ENCODE results near the gene ARL15. TPM values are rescaled to one million over a fixed set of nuclear protein-coding genes. Genes with fewer than 3 reads are reported as not detected.

Gene ARL15
- total RNA-seq, 1 experiment from 2014 or later = 13.0 TPM

DNA sequence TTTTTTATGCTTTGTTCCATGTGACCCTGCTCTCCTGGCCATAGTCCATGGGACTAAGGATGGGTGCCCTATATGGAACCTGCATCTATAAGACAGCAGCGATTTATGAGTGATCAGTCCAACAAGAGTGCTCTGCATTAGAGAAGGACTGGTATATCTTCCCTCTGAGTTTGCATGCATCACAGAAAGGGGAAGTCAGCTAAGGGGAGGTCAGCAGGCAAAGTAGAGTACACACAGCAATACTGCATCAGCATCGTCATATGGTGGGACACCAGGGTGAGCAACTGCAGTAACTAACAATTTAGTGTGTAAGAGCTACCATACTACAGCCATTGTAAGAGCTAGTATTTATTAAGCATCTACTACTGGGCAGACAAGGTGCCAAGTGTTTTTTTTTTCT lies 438.6 kb downstream of the ARL15 start:
- H3K9me3 Mint-ChIP-seq = peaks cover 14 to 19% of the 10 kb centered on the region in 2 experiments
- Histone ChIP-seq H2BK120ac (ENCODE audit: low read depth, low read length, poor library complexity, severe bottlenecking) (no peak overlapping the region), H2BK20ac (ENCODE audit: low read depth, low read length, poor library complexity, severe bottlenecking) (no peak overlapping the region), H3K4me1 (ENCODE audit: insufficient read depth, low read length) (no peaks in the 10 kb centered on the region), H3K56ac (ENCODE audit: insufficient read length, low read depth, low read length) (no peak overlapping the region), H4K8ac (replicated peaks; ENCODE audit: insufficient read length, low read depth, low read length) (no peak overlapping the region), H3K79me2 (ENCODE audit: insufficient read depth, low read length) (no peaks in the 10 kb centered on the region), H3K4me2 (ENCODE audit: insufficient read depth, insufficient read length, low read length) (no peak overlapping the region), H3K27ac (ENCODE audit: insufficient read length, low read depth, low read length) (no peak overlapping the region), H3K79me1 (ENCODE audit: insufficient read depth, low read depth, low read length, poor library complexity, severe bottlenecking) (no peaks in the 10 kb centered on the region), H2BK12ac (ENCODE audit: insufficient read length, low read depth, low read length) (no peak overlapping the region), H3K27me3 (ENCODE audit: insufficient read depth, low read length) (no peaks in the 10 kb centered on the region), H4K5ac (ENCODE audit: insufficient read length, low read depth, low read length) (no peak overlapping the region), H4K20me1 (ENCODE audit: control insufficient read depth, insufficient read depth, insufficient read length) (no peaks in the 10 kb centered on the region), H2AFZ (ENCODE audit: low read length) (no peak overlapping the region), H3K23me2 (ENCODE audit: insufficient read length, low read depth, low read length, poor library complexity, severe bottlenecking) (no peaks in the 10 kb centered on the region), H3K23ac (ENCODE audit: insufficient read length, low read depth, low read length) (no peak overlapping the region), H2BK15ac (ENCODE audit: low read depth, low read length) (no peak overlapping the region), H4K91ac (ENCODE audit: insufficient read length, low read depth, low read length) (no peak overlapping the region), H3K18ac (ENCODE audit: insufficient read length, low read depth, low read length) (no peak overlapping the region), H2AK5ac (ENCODE audit: insufficient read length, low read length) (no peak overlapping the region), H2BK5ac (ENCODE audit: insufficient read length, low read length) (no peak overlapping the region), H3K14ac (ENCODE audit: insufficient read depth, low read length) (no peak overlapping the region), H3T11ph (ENCODE audit: low read length) (no peak overlapping the region), H3K9ac (ENCODE audit: extremely low read depth, insufficient read length, low read length) (no peak overlapping the region), H3K9me3 (ENCODE audit: control insufficient read depth, low read depth, low read length) (peaks cover 7% of the 10 kb centered on the region), H3K4ac (ENCODE audit: low read depth, low read length) (no peak overlapping the region)
- H3K4me3 Mint-ChIP-seq = no peak overlapping the region
- DNase-seq = no peak
- H3K27me3 Mint-ChIP-seq (ENCODE audit: low read depth) = no peaks in the 10 kb centered on the region
- H3K4me1 Mint-ChIP-seq = 0 out of 4 replicates have a peak, but pooled peaks cover 0 to 3% of the 10 kb centered on the region in 2 experiments
- TF ChIP-seq, protein P1, sequence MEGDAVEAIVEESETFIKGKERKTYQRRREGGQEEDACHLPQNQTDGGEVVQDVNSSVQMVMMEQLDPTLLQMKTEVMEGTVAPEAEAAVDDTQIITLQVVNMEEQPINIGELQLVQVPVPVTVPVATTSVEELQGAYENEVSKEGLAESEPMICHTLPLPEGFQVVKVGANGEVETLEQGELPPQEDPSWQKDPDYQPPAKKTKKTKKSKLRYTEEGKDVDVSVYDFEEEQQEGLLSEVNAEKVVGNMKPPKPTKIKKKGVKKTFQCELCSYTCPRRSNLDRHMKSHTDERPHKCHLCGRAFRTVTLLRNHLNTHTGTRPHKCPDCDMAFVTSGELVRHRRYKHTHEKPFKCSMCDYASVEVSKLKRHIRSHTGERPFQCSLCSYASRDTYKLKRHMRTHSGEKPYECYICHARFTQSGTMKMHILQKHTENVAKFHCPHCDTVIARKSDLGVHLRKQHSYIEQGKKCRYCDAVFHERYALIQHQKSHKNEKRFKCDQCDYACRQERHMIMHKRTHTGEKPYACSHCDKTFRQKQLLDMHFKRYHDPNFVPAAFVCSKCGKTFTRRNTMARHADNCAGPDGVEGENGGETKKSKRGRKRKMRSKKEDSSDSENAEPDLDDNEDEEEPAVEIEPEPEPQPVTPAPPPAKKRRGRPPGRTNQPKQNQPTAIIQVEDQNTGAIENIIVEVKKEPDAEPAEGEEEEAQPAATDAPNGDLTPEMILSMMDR (conservative IDR thresholded peaks at IDR 0.05) = no peak
- peaks cover 5 to 18% (median 12%) of the 10 kb centered on the region in 3 experiments for H3K36me3 Mint-ChIP-seq (ENCODE audit: insufficient read depth in 1 of 3, low read depth in 3 of 3)
- no peak overlapping the region for H3K27ac Mint-ChIP-seq
- whole genome bisulfite sequencing (ENCODE audit: extremely low coverage, insufficient read length, low lambda C conversion rate) = no CpG with 5 or more reads among the region's 2 CpGs
